IPS DF 4.7 (cell line): ENCODE data around the gene MTFMT.

ENCODE experiments used
- DNase-seq: peaks from one replicate; pipeline ENCODE4 v3.0.0-alpha.2; 2013; ENCODE audit warnings: low spot score; ENCODE audit errors: extremely low read depth

Gene MTFMT

DNA sequence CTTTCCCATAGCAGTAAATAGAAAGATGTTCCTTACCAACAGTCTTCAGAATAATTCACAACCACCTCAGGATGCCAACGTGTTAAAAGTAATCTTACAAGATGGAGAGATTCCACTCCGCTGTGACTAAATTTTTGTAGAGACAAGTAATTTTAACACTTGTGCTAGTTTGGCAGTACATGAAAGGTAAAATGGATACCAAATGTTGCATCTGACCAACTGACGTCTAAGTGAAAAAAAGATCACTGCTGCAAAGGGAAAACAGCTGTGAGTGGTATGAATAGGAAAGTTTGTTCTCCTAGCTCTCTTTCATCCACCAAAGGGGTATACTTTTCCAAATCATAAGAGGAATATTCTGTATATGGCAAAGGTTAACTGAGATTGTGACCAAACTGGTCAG lies 42.3 kb downstream of the MTFMT start:
- no peak for DNase-seq

DNA sequence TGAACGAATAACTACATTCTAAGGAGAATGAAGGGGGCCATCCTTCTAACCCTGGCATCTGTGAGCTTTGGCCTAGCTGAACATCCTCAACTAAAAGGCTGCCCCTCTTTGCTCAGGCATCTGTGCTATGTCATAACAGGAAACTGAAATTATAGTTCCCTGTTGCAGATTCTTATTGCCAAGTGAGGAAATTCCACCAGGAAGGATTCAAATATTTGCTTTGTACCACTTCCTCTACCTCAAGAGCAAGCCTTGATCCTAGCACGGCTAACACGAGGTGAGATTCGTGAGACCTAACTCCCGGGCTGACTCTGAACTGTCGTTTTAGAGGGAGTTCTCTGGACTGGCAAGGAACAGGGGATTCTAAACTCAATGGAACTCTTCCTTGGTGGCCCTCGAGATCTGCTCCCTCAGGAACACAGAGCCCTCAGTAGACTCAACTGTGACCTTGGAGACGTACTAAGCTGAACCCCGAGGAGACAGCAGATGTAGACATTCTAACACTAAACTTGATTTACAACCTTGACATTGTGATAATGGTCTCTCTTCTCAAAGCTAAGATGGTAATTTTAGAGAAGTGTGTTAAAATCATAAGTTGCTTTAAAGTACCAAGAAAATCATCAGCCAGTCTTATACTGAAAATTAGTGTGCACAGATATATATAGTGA lies 43.9 kb downstream of the MTFMT start:
- DNase-seq = no peak

- no peak for DNase-seq
Observed at GRCh38 chr15:64982472-64982871, 47.0 kb downstream of the MTFMT start.

GRCh38 chr15:64981812-64982431 lies 47.5 kb downstream of the MTFMT start:
- DNase-seq = no peak

DNA sequence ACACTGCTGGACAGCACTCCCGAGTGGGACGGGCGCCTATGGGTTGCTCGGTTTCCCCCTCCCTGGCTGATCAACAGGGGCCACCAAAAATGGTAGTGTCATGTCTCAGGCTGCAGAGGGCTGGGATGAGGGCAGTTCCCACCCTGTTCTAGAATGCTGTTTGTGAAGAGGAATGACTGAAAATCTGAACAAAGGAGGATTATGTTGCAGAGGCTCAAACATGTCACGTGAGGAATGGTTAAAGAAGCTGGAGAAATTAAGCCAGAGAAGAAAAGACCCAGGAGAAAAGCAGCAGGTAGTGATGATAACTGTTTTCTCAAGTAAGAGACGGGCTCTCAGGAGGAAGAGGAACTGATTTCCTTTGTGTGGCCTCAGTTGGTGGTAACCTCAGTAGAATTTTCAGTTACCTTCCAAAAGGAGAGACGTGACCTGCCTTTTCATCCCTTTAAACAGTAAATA lies 50.2 kb downstream of the MTFMT start:
- DNase-seq = peak; percentile 14

DNA sequence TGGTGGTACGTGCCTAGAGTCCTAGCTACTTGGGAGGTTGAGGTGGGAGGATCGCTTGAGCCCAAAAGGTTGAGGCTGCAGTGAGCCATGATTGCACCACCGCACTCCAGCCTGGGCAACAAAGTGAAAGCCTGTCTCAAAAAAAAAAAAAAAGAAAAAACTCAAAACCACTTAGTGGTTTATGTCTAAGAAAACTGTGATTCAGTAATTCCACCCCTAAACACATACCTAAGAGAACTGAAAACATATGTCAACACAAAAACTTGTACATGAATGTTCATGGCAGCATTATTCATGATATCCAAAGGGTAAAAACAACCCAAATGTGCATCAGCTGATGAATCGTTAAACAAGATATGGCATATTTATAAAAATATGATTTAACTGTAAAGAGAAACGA lies 54.0 kb downstream of the MTFMT start:
- no peak for DNase-seq

- no peak for DNase-seq
Observed at GRCh38 chr15:64970698-64971097, 58.7 kb downstream of the MTFMT start.

- DNase-seq = no peak
Observed at GRCh38 chr15:64969401-64969800, 60.0 kb downstream of the MTFMT start.

DNA sequence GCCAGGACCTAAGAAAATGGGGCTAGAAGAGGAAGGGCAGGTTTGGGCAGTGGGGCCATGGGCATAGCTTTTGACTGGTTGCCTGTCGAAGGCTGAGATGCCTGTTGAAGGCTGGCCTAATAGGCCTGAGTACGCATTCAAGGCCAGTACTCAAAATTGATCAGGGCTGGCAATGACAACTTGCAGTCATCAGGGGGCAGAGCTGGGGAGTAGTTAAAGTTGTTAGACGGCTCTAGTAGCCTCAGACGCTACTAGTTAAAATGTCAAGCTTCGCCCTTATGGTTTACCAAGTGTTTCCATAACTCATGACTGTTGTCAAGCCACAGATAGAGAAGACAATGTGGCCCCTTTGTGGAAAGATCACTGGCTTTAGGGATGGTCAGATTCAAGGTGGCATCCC lies 68.4 kb downstream of the MTFMT start:
- DNase-seq = no peak

GRCh38 chr15:64960153-64960552 lies 69.3 kb downstream of the MTFMT start:
- no peak for DNase-seq

- no peak for DNase-seq
Observed at GRCh38 chr15:64959128-64959527, 70.3 kb downstream of the MTFMT start.

DNA sequence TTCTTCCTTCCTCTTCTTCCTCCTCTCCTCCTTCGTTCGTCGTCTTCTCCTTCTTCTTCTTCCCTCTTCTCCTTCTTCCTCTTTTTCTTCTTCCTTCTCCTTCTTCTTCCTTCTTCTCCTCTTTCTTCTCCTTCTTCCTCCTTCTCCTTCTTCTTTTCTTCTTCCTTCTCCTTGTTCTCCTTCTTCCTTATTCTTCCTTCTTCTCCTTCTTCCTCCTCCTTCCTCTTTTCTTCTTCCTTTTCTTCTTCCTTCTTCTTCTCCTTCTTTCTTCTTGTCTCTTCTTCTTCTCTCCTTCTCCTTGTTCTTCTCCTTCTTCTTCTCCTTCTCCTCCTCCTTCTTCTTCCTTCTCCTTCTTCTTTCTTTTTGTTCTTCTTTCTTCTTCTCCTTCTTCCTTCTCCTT lies 75.0 kb downstream of the MTFMT start:
- no peak for DNase-seq

GRCh38 chr15:64951777-64952418 lies 77.5 kb downstream of the MTFMT start:
- no peak for DNase-seq
